ENCODE data around the gene FAAP20.

DNA sequence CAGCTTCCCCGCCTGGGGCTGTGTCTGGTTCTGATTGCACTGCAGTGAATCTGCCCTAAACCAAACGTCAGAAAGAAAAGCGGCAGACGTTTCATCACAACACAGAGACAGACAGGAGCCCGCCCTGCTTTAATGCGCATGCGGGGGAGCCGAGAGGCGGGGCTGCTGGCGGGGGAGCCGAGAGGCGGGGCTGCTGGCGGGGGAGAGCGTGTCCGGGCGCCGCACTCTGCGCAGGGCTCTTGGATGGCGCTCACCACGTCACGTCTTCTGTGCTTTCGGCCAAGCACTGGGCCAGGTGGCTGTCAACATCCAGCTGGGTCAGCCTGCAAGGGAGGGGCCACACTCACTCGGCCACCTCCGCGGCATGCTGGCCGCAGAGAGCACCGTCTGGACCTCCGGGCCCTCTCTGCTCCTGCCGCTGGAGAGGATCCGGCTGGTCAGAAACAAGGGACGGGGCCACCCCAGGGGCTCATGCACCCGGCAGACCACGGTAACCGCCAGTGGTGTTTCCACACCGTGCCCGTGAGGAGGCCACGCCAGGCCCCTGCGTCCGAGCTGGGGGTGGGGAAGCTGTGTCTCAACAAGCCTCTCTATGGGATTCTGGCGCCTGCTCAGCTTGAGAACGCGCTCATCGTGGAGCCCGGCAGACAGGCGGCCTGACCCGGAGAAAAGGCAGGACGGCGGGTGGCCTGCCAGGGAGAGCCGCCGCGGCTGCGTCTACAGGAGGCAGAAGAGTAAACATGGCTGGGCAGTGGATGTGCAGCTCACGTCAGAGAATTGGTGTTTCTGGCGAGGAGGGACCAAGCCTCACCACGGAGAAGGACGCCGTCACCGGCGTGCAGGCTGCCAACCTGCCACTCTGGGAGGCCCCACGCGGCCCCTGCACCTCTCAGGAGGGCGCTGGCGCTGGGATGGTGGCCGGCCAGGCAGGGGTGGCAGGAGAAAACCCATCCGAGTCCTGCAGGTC, 4.8 kb downstream of the FAAP20 start:
- TF ChIP-seq, protein P1, sequence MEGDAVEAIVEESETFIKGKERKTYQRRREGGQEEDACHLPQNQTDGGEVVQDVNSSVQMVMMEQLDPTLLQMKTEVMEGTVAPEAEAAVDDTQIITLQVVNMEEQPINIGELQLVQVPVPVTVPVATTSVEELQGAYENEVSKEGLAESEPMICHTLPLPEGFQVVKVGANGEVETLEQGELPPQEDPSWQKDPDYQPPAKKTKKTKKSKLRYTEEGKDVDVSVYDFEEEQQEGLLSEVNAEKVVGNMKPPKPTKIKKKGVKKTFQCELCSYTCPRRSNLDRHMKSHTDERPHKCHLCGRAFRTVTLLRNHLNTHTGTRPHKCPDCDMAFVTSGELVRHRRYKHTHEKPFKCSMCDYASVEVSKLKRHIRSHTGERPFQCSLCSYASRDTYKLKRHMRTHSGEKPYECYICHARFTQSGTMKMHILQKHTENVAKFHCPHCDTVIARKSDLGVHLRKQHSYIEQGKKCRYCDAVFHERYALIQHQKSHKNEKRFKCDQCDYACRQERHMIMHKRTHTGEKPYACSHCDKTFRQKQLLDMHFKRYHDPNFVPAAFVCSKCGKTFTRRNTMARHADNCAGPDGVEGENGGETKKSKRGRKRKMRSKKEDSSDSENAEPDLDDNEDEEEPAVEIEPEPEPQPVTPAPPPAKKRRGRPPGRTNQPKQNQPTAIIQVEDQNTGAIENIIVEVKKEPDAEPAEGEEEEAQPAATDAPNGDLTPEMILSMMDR (IDR thresholded peaks at IDR 0.05 in 2 of 3, conservative IDR thresholded peaks at IDR 0.05 in 1 of 3; ENCODE audit: control insufficient read depth in 2 of 3, extremely low read depth in 1 of 3, insufficient read depth in 1 of 3, low read depth in 3 of 3, low read length in 3 of 3) = no peak
- TF ChIP-seq, protein P2, sequence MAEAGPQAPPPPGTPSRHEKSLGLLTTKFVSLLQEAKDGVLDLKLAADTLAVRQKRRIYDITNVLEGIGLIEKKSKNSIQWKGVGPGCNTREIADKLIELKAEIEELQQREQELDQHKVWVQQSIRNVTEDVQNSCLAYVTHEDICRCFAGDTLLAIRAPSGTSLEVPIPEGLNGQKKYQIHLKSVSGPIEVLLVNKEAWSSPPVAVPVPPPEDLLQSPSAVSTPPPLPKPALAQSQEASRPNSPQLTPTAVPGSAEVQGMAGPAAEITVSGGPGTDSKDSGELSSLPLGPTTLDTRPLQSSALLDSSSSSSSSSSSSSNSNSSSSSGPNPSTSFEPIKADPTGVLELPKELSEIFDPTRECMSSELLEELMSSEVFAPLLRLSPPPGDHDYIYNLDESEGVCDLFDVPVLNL (IDR thresholded peaks at IDR 0.05; ENCODE audit: low read depth, low read length) = no peak
- TF ChIP-seq ZNF217 (IDR thresholded peaks at IDR 0.05) = no peak
- TF ChIP-seq CEBPB (IDR thresholded peaks at IDR 0.05; ENCODE audit: borderline replicate concordance in 1 of 2, low read depth in 2 of 2, low read length in 2 of 2) = no peak
- TF ChIP-seq ESRRA (IDR thresholded peaks at IDR 0.05; ENCODE audit: low read length) = no peak
- no peak for TF ChIP-seq ZNF274 (IDR thresholded peaks at IDR 0.05; ENCODE audit: insufficient read depth, insufficient read length)

All from GM12878 (cell line).